ENCODE results near the gene SEMA5A. TPM values are rescaled to one million over a fixed set of nuclear protein-coding genes. Genes with fewer than 3 reads are reported as not detected.

SEMA5A gene
- total and polyA plus RNA-seq, 2 of the 8 experiments (the other 6 are each of a cell fraction or from before 2014, with no cell fraction given): 5.3 to 8.9 TPM

DNA sequence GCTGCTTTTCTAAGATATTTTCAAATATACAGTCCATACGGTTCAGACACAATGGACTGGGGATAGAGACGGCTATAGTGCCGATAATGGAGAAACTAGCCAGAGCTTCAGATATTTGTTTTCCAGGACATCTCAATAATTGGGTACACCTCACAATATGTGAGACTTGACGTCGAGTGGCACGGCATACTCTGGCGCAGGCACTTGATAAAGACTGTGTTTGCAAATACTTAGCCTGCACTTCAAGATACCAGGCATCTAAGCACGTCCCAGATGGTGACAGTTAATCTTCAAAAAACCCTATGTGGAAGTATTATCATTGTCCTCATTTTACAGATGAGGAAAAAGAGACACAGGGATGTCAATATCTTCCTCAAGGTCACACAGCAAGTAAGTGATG lies 48.5 kb downstream of the SEMA5A start:
- no peaks in the 10 kb centered on the region for H3K79me1 ChIP-seq (ENCODE audit: low read depth, low read length)
- no peak overlapping the region for H3K27ac ChIP-seq (ENCODE audit: low read depth, low read length)
- no peak overlapping the region for H2AFZ ChIP-seq (ENCODE audit: low read length)
- TF ChIP-seq YY1 (IDR thresholded peaks at IDR 0.05; ENCODE audit: low read depth, low read length): no peak
- TF ChIP-seq RBBP5 (IDR thresholded peaks at IDR 0.05; ENCODE audit: borderline replicate concordance, low read depth, low read length): no peak
- no peak for TF ChIP-seq TAF7 (optimal IDR thresholded peaks at IDR 0.05; ENCODE audit: borderline replicate concordance, low read depth, low read length)
- no peak for TF ChIP-seq SP4 (IDR thresholded peaks at IDR 0.05; ENCODE audit: low read length)
- TF ChIP-seq ASH2L (IDR thresholded peaks at IDR 0.05; ENCODE audit: low read length): no peak
- TF ChIP-seq SIN3A (conservative IDR thresholded peaks at IDR 0.05 in 1 of 2, IDR thresholded peaks at IDR 0.05 in 1 of 2; ENCODE audit: low read depth in 1 of 2, low read length in 2 of 2): no peak
- TF ChIP-seq SP1 (IDR thresholded peaks at IDR 0.05; ENCODE audit: low read depth, low read length): no peak
- no peak for TF ChIP-seq HDAC2 (IDR thresholded peaks at IDR 0.05; ENCODE audit: borderline replicate concordance in 1 of 2, low read depth in 2 of 2, low read length in 2 of 2)
- no peak for TF ChIP-seq CEBPB (IDR thresholded peaks at IDR 0.05; ENCODE audit: low read depth, low read length)
- TF ChIP-seq JUND (IDR thresholded peaks at IDR 0.05; ENCODE audit: low read length): no peak
- no peak for TF ChIP-seq ZNF274 (IDR thresholded peaks at IDR 0.05; ENCODE audit: borderline replicate concordance, extremely low read depth, low read length)
- no peak for TF ChIP-seq TCF12 (IDR thresholded peaks at IDR 0.05; ENCODE audit: low read depth, low read length)
- TF ChIP-seq TEAD4 (IDR thresholded peaks at IDR 0.05; ENCODE audit: low read depth, low read length): no peak
- no peak overlapping the region for H2AK5ac ChIP-seq (ENCODE audit: low read depth, low read length)
- H3K23me2 ChIP-seq (ENCODE audit: low read depth, low read length): no peaks in the 10 kb centered on the region
- DNase-seq (ENCODE audit: low read depth in 1 of 2, low spot score in 2 of 2) (no peak), FAIRE-seq (no peak)
- H3K18ac ChIP-seq (ENCODE audit: extremely low read depth, low read length): no peak overlapping the region
- WGBS, 2 experiments (ENCODE audit: extremely low coverage in 1 of 2, insufficient coverage in 1 of 2, insufficient read length in 1 of 2, insufficient replicate concordance in 2 of 2, low coverage in 1 of 2, low lambda C conversion rate in 2 of 2, missing lambda C conversion rate in 1 of 2): 89% methylated on average over 8 of the region's 8 CpGs; no CpG with 5 or more reads in 1 of the 2 experiments
- ChIA-PET CTCF (ENCODE audit: partially characterized antibody) (interaction anchor here (0.8 to 2.9 kb wide), 9 partner anchors 7 to 348 kb away, joined by 3 to 10 read pairs (median 5); no protein-coding TSS in a partner anchor), POLR2A (ENCODE audit: partially characterized antibody) (no interaction called here)
- no peaks in the 10 kb centered on the region for H4K20me1 ChIP-seq (replicated peaks in 1 of 2; ENCODE audit: control insufficient read depth in 1 of 2, insufficient read depth in 2 of 2, low read length in 2 of 2)
- peaks cover 0 to 10% (median 3%) of the 10 kb centered on the region in 4 experiments; a peak in 2 of 7 replicates for H3K4me1 ChIP-seq (replicated peaks in 1 of 4; ENCODE audit: control insufficient read depth in 3 of 4, insufficient read depth in 4 of 4, low read length in 3 of 4)
- H3K14ac ChIP-seq (ENCODE audit: insufficient read length): no peak overlapping the region
- no peak overlapping the region for H4K5ac ChIP-seq (ENCODE audit: insufficient read length, low read depth, low read length)
- no peaks in the 10 kb centered on the region for H3K9me3 ChIP-seq (ENCODE audit: insufficient read depth in 2 of 2, low read depth in 1 of 2, low read length in 1 of 2)
- H4K8ac ChIP-seq (ENCODE audit: extremely low read depth, insufficient read depth, low read length): no peak overlapping the region
- H3K36me3 ChIP-seq (ENCODE audit: control insufficient read depth in 2 of 4, insufficient read depth in 4 of 4, low read length in 3 of 4): no peaks in the 10 kb centered on the region
- no peak overlapping the region for H2BK20ac ChIP-seq (ENCODE audit: low read length)
- no peak overlapping the region for H3K23ac ChIP-seq (ENCODE audit: insufficient read length)
- no peak overlapping the region for H3K56ac ChIP-seq (replicated peaks; ENCODE audit: insufficient read length, low read depth, low read length)
- no peak overlapping the region for H3K4me3 ChIP-seq (ENCODE audit: extremely low read depth in 1 of 4, insufficient read depth in 2 of 4, low read depth in 3 of 4, low read length in 4 of 4)
- H3K4ac ChIP-seq (replicated peaks; ENCODE audit: insufficient read length, low read depth, low read length): no peak overlapping the region
- H3K79me2 ChIP-seq (ENCODE audit: control insufficient read depth in 1 of 2, insufficient read depth in 2 of 2, low read length in 2 of 2): no peaks in the 10 kb centered on the region
- no peak overlapping the region for H3K9ac ChIP-seq (replicated peaks in 1 of 4; ENCODE audit: extremely low read depth in 1 of 4, low read depth in 3 of 4, low read length in 3 of 4)
- no peak overlapping the region for H4K91ac ChIP-seq (replicated peaks; ENCODE audit: insufficient read length, low read length)
- no peak overlapping the region for H2BK5ac ChIP-seq (ENCODE audit: low read depth, low read length)
- no peaks in the 10 kb centered on the region for H3K27me3 ChIP-seq (replicated peaks in 1 of 4; ENCODE audit: control insufficient read depth in 3 of 4, extremely low read depth in 1 of 4, insufficient read depth in 3 of 4, low read length in 3 of 4)
- no peak overlapping the region for H2BK12ac ChIP-seq (ENCODE audit: low read depth, low read length)
- no peak overlapping the region for H2BK120ac ChIP-seq (replicated peaks; ENCODE audit: low read depth, low read length)
- H2BK15ac ChIP-seq (ENCODE audit: low read length): no peak overlapping the region
- H3K4me2 ChIP-seq (ENCODE audit: insufficient read depth in 1 of 2, low read depth in 2 of 2, low read length in 2 of 2): no peak overlapping the region

All from H1 (cell line).